Measurements from ENCODE around the gene CCNDBP1. TPM values are rescaled to one million over a fixed set of nuclear protein-coding genes. Genes with fewer than 3 reads are reported as not detected.

CCNDBP1 gene
- total RNA-seq, 5 donors from 2014 or later (not counting 1 experiment from before 2014, with no cell fraction given) = 91.3 to 103 (median 102) TPM

DNA sequence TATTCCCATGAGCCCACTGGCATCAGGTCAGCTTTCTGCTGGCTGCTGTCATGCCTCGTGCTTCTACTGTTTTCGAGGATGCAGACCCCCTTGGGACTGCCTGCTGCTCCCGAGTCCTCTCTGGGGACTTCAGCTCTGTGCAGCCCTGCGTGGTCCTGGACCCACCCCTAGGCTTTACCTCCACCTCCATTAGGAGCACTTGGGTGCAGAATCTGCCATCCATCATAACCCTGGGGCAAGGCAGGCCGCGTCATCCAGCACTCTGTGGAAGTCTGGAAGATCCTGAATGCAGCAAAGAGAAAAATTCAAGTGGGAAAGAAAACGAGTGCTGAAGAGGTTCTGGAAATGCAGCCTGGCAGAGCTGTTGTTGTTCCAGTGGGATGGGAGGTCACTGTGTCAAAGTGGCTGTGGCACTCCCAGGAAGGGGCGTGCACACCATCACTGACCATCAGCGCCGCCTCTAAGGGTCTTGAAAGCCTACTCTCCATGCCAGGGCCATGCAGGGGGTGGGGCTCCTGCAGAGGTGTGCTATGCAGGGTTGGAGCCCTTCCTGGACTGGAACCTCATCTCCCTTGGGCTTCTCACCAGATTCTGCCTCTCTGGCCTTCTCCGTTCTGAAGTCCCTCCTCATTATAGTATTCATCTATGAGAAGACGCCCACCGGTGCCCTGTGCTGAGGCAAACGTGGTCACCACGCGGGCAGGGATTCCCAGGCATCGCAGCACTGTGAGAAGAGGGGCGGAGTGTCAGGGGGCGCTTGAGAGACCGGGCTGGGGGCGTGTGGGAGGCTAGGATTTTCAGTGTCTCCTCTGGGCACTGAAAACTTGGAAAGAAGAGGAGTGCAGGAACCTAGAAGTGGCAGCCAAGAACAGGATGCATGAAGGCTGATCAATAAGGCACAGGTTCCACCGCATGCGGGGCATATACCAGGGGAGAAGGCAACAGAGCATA, 23.1 kb downstream of the CCNDBP1 start:
- no peak overlapping the region for H3K27ac Mint-ChIP-seq
- Histone ChIP-seq H3K36me3 (ENCODE audit: control insufficient read depth in 2 of 2, extremely low read depth in 1 of 2, insufficient read depth in 1 of 2, low read length in 1 of 2) (no peaks in the 10 kb centered on the region), H3K27me3 (replicated peaks in 1 of 2; ENCODE audit: control insufficient read depth in 2 of 2, extremely low read depth in 1 of 2, insufficient read depth in 2 of 2, low read length in 1 of 2) (peaks cover 0 to 41% of the 10 kb centered on the region in 2 experiments), H3K4me3 (ENCODE audit: control insufficient read depth in 1 of 2, extremely low read depth in 1 of 2, low read length in 1 of 2) (no peak overlapping the region), H3K4me1 (ENCODE audit: control insufficient read depth in 1 of 2, extremely low read depth in 1 of 2, insufficient read depth in 2 of 2, low read length in 2 of 2) (peaks cover 0 to 2% of the 10 kb centered on the region in 2 experiments), H3K9me3 (no peaks in the 10 kb centered on the region), H3K27ac (ENCODE audit: low read length) (no peak overlapping the region)
- no peaks in the 10 kb centered on the region for H3K9me3 Mint-ChIP-seq
- ChIA-PET CTCF (no interaction called here), POLR2A (no interaction called here)
- WGBS (ENCODE audit: insufficient coverage) = 77% methylated on average over 19 of the region's 23 CpGs
- H3K4me3 Mint-ChIP-seq = no peak overlapping the region
- no peak for ATAC-seq (replicated peaks in 1 of 4)
- H3K27me3 Mint-ChIP-seq = peaks cover 9 to 21% of the 10 kb centered on the region in 2 donors
- H3K4me1 Mint-ChIP-seq = peaks cover 0 to 13% (median 4%) of the 10 kb centered on the region in 3 donors
- DNase-seq = no peak
- H3K36me3 Mint-ChIP-seq = no peaks in the 10 kb centered on the region

- H3K4me3 ChIP-seq (ENCODE audit: control insufficient read depth in 1 of 2, extremely low read depth in 1 of 2, low read length in 1 of 2) = no peak overlapping the region
- Mint-ChIP-seq H3K9me3 (no peaks in the 10 kb centered on the region), H3K4me1 (peaks cover 0 to 10% (median 3%) of the 10 kb centered on the region in 3 donors), H3K4me3 (no peak overlapping the region), H3K27ac (no peak overlapping the region), H3K36me3 (no peaks in the 10 kb centered on the region), H3K27me3 (peaks cover 9 to 22% of the 10 kb centered on the region in 2 donors)
- WGBS (ENCODE audit: insufficient coverage) = 80% methylated on average over 13 of the region's 13 CpGs
- H3K27ac ChIP-seq (ENCODE audit: low read length) = no peak overlapping the region
- CTCF ChIA-PET = no interaction called here
- POLR2A ChIA-PET = no interaction called here
- DNase-seq (no peak), ATAC-seq (replicated peaks in 1 of 4) (peak in 1 of 4 experiments; percentile 27)
- peaks cover 0 to 43% of the 10 kb centered on the region in 2 experiments for H3K27me3 ChIP-seq (replicated peaks in 1 of 2; ENCODE audit: control insufficient read depth in 2 of 2, extremely low read depth in 1 of 2, insufficient read depth in 2 of 2, low read length in 1 of 2)
- H3K36me3 ChIP-seq (ENCODE audit: control insufficient read depth in 2 of 2, extremely low read depth in 1 of 2, insufficient read depth in 1 of 2, low read length in 1 of 2) = no peaks in the 10 kb centered on the region
- no peaks in the 10 kb centered on the region for H3K9me3 ChIP-seq
- peaks cover 0 to under 1% of the 10 kb centered on the region in 2 experiments for H3K4me1 ChIP-seq (ENCODE audit: control insufficient read depth in 1 of 2, extremely low read depth in 1 of 2, insufficient read depth in 2 of 2, low read length in 2 of 2)
These were observed 24.0 kb downstream of the CCNDBP1 start for GRCh38 chr15:43209059-43209824.

- ATAC-seq (replicated peaks in 1 of 4) (no peak), DNase-seq (no peak)
- Histone ChIP-seq H3K9me3 (no peaks in the 10 kb centered on the region), H3K36me3 (ENCODE audit: control insufficient read depth in 2 of 2, extremely low read depth in 1 of 2, insufficient read depth in 1 of 2, low read length in 1 of 2) (no peaks in the 10 kb centered on the region), H3K27ac (ENCODE audit: low read length) (no peak overlapping the region), H3K27me3 (replicated peaks in 1 of 2; ENCODE audit: control insufficient read depth in 2 of 2, extremely low read depth in 1 of 2, insufficient read depth in 2 of 2, low read length in 1 of 2) (peaks cover 0 to 43% of the 10 kb centered on the region in 2 experiments), H3K4me3 (ENCODE audit: control insufficient read depth in 1 of 2, extremely low read depth in 1 of 2, low read length in 1 of 2) (no peak overlapping the region), H3K4me1 (ENCODE audit: control insufficient read depth in 1 of 2, extremely low read depth in 1 of 2, insufficient read depth in 2 of 2, low read length in 2 of 2) (no peaks in the 10 kb centered on the region)
- CTCF ChIA-PET = no interaction called here
- H3K27me3 Mint-ChIP-seq = peaks cover 9 to 23% of the 10 kb centered on the region in 2 donors
- no peaks in the 10 kb centered on the region for H3K9me3 Mint-ChIP-seq
- WGBS (ENCODE audit: insufficient coverage) = 85% methylated on average over 12 of the region's 15 CpGs
- no peaks in the 10 kb centered on the region for H3K36me3 Mint-ChIP-seq
- no peak overlapping the region for H3K4me3 Mint-ChIP-seq
- no peak overlapping the region for H3K27ac Mint-ChIP-seq
- no peaks in the 10 kb centered on the region for H3K4me1 Mint-ChIP-seq
- POLR2A ChIA-PET = no interaction called here
These were observed 25.1 kb downstream of the CCNDBP1 start for GRCh38 chr15:43210172-43210745.

DNA sequence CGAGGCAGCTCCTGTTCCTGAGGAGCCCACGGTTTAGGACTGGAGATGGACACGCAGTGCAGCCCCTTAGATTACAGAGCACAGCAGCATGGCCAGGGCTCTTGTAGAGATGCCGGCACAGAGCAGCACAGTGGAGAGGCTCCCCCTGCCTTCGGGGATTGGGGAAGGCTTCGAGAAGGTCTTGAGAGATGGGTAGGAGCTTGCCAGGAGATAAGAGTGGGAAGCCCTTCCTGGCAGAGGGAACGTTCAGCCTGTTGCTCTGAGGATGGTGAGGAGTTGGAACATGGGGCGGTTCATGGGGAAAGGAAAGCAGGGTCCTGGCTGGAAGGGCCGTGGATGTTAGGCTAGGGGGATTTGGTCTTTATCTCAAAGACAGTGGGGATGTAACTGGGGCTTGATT, 25.6 kb downstream of the CCNDBP1 start:
- H3K9me3 Mint-ChIP-seq = no peaks in the 10 kb centered on the region
- CTCF ChIA-PET = no interaction called here
- peaks cover 9 to 23% of the 10 kb centered on the region in 2 donors for H3K27me3 Mint-ChIP-seq
- no peak overlapping the region for H3K27ac Mint-ChIP-seq
- H3K9me3 ChIP-seq = no peaks in the 10 kb centered on the region
- H3K4me3 ChIP-seq (ENCODE audit: control insufficient read depth in 1 of 2, extremely low read depth in 1 of 2, low read length in 1 of 2) = no peak overlapping the region
- no peaks in the 10 kb centered on the region for H3K4me1 Mint-ChIP-seq
- H3K4me3 Mint-ChIP-seq = no peak overlapping the region
- ATAC-seq (replicated peaks in 1 of 4) = no peak
- peaks cover 0 to 43% of the 10 kb centered on the region in 2 experiments for H3K27me3 ChIP-seq (replicated peaks in 1 of 2; ENCODE audit: control insufficient read depth in 2 of 2, extremely low read depth in 1 of 2, insufficient read depth in 2 of 2, low read length in 1 of 2)
- H3K27ac ChIP-seq (ENCODE audit: low read length) = no peak overlapping the region
- WGBS (ENCODE audit: insufficient coverage) = 78% methylated on average over 9 of the region's 9 CpGs
- H3K36me3 ChIP-seq (ENCODE audit: control insufficient read depth in 2 of 2, extremely low read depth in 1 of 2, insufficient read depth in 1 of 2, low read length in 1 of 2) = no peaks in the 10 kb centered on the region
- POLR2A ChIA-PET = no interaction called here
- H3K4me1 ChIP-seq (ENCODE audit: control insufficient read depth in 1 of 2, extremely low read depth in 1 of 2, insufficient read depth in 2 of 2, low read length in 2 of 2) = no peaks in the 10 kb centered on the region
- DNase-seq = no peak
- no peaks in the 10 kb centered on the region for H3K36me3 Mint-ChIP-seq

GRCh38 chr15:43211224-43211735, 26.1 kb downstream of the CCNDBP1 start:
- H3K36me3 Mint-ChIP-seq = no peaks in the 10 kb centered on the region
- Histone ChIP-seq H3K27me3 (replicated peaks in 1 of 2; ENCODE audit: control insufficient read depth in 2 of 2, extremely low read depth in 1 of 2, insufficient read depth in 2 of 2, low read length in 1 of 2) (peaks cover 0 to 43% of the 10 kb centered on the region in 2 experiments), H3K9me3 (no peaks in the 10 kb centered on the region), H3K4me1 (ENCODE audit: control insufficient read depth in 1 of 2, extremely low read depth in 1 of 2, insufficient read depth in 2 of 2, low read length in 2 of 2) (no peaks in the 10 kb centered on the region), H3K36me3 (ENCODE audit: control insufficient read depth in 2 of 2, extremely low read depth in 1 of 2, insufficient read depth in 1 of 2, low read length in 1 of 2) (no peaks in the 10 kb centered on the region), H3K27ac (ENCODE audit: low read length) (no peak overlapping the region), H3K4me3 (ENCODE audit: control insufficient read depth in 1 of 2, extremely low read depth in 1 of 2, low read length in 1 of 2) (no peak overlapping the region)
- no peaks in the 10 kb centered on the region for H3K4me1 Mint-ChIP-seq
- H3K27me3 Mint-ChIP-seq = peaks cover 9 to 22% of the 10 kb centered on the region in 2 donors
- POLR2A ChIA-PET = no interaction called here
- H3K4me3 Mint-ChIP-seq = no peak overlapping the region
- no peaks in the 10 kb centered on the region for H3K9me3 Mint-ChIP-seq
- ATAC-seq (replicated peaks in 1 of 4) (no peak), DNase-seq (no peak)
- no peak overlapping the region for H3K27ac Mint-ChIP-seq
- WGBS (ENCODE audit: insufficient coverage) = 88% methylated on average over 3 of the region's 4 CpGs
- CTCF ChIA-PET = no interaction called here

DNA sequence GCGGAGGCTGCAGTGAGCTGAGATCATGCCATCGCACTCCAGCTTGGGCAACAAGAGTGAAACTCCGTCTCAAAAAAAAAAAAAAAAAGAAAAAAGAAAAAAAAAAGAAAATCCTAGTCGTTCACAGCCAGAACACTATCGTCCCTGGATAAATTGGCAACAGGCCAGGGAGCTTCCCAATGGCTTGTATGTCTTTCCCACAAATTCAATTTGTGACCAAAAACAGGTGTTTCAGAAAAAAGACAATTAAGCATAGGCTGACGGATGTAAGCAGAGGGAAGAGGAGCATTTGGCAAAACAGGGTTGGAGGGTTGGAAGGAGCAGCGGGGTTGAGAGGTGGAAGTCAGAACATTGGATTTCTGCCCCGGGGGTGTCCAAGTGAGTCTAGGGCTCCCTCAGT, 27.1 kb downstream of the CCNDBP1 start:
- Histone ChIP-seq H3K36me3 (ENCODE audit: control insufficient read depth in 2 of 2, extremely low read depth in 1 of 2, insufficient read depth in 1 of 2, low read length in 1 of 2) (no peaks in the 10 kb centered on the region), H3K4me1 (ENCODE audit: control insufficient read depth in 1 of 2, extremely low read depth in 1 of 2, insufficient read depth in 2 of 2, low read length in 2 of 2) (no peaks in the 10 kb centered on the region), H3K27me3 (replicated peaks in 1 of 2; ENCODE audit: control insufficient read depth in 2 of 2, extremely low read depth in 1 of 2, insufficient read depth in 2 of 2, low read length in 1 of 2) (peaks cover 0 to 43% of the 10 kb centered on the region in 2 experiments), H3K27ac (ENCODE audit: low read length) (no peak overlapping the region), H3K4me3 (ENCODE audit: control insufficient read depth in 1 of 2, extremely low read depth in 1 of 2, low read length in 1 of 2) (no peak overlapping the region), H3K9me3 (no peaks in the 10 kb centered on the region)
- Mint-ChIP-seq H3K36me3 (no peaks in the 10 kb centered on the region), H3K4me1 (no peaks in the 10 kb centered on the region), H3K27me3 (peaks cover 9 to 22% of the 10 kb centered on the region in 2 donors), H3K27ac (no peak overlapping the region), H3K4me3 (no peak overlapping the region), H3K9me3 (no peaks in the 10 kb centered on the region)
- ATAC-seq (replicated peaks in 1 of 4) (no peak), DNase-seq (no peak)
- POLR2A ChIA-PET = no interaction called here
- WGBS (ENCODE audit: insufficient coverage) = 84% methylated on average over 5 of the region's 8 CpGs
- CTCF ChIA-PET = interaction anchor here in 1 of 2 donors (0.6 kb wide), 1 partner anchor 574 kb away, joined by 3 read pairs; no protein-coding TSS in a partner anchor

All from T-cell (primary cell).